Lung (tissue), 12 donors: ENCODE data around the gene SLF2. TPM values are rescaled to one million over a fixed set of nuclear protein-coding genes. Genes with fewer than 3 reads are reported as not detected.

Experiments used
- ATAC-seq: fragments of 200-7000 bp; cut with Tn5 transposase; one replicate; pipeline ENCODE4 v1.9.1; 2020; ENCODE audit warnings: moderate number of reproducible peaks; ENCODE audit not compliant: insufficient read depth, low FRiP score
- DNase-seq, 3 donors: peaks; one replicate each; pipeline ENCODE4 v3.0.0-alpha.2; 2013 to 2017
- H3K27ac ChIP-seq, 2 donors: one replicate each; pipeline ENCODE4 v1.5.1; 2013; ENCODE audit warnings: mild to moderate bottlenecking in 2 of 2, moderate library complexity in 2 of 2, control low read depth in 1 of 2, inconsistent platforms in 1 of 2, low read depth in 1 of 2, low read length in 1 of 2
- H3K27me3 ChIP-seq, 3 donors: one replicate each; pipeline ENCODE4 v1.5.1; 2013; ENCODE audit warnings: low read length in 2 of 3; ENCODE audit not compliant: control insufficient read depth in 3 of 3, insufficient read depth in 3 of 3
- H3K36me3 ChIP-seq, 4 donors: one replicate each; pipeline ENCODE4 v1.5.1; 2013; ENCODE audit warnings: low read length in 4 of 4, mild to moderate bottlenecking in 1 of 4, moderate library complexity in 1 of 4; ENCODE audit not compliant: control insufficient read depth in 4 of 4, insufficient read depth in 4 of 4
- H3K4me1 ChIP-seq, 5 donors: one replicate each; pipeline ENCODE4 v1.5.1; 2013; ENCODE audit warnings: low read length in 5 of 5, mild to moderate bottlenecking in 2 of 5, moderate library complexity in 1 of 5; ENCODE audit not compliant: control insufficient read depth in 5 of 5, insufficient read depth in 5 of 5
- H3K4me3 ChIP-seq: one replicate; pipeline ENCODE4 v1.5.1; 2013; ENCODE audit warnings: mild to moderate bottlenecking, control low read depth, moderate library complexity
- H3K9ac ChIP-seq, 2 donors: one replicate each; pipeline ENCODE4 v1.5.1; 2013; ENCODE audit warnings: low read length in 2 of 2, control low read depth in 1 of 2; ENCODE audit not compliant: insufficient read depth in 1 of 2
- H3K9me3 ChIP-seq, 4 donors: one replicate each; pipeline ENCODE4 v1.5.1; 2013; ENCODE audit warnings: low read length in 3 of 4, mild to moderate bottlenecking in 1 of 4, moderate library complexity in 1 of 4; ENCODE audit not compliant: control insufficient read depth in 4 of 4, insufficient read depth in 3 of 4
- CTCF ChIP-seq: IDR thresholded peaks from 2 replicates; pipeline ENCODE4 v1.5.1; 2012; ENCODE audit warnings: mild to moderate bottlenecking; ENCODE audit errors: control extremely low read depth, extremely low read depth
- WGBS, 2 donors: extraction: QIAGEN DNeasy Blood & Tissue Kit; methylation state at CpG; one replicate each; pipeline ENCODE4 v1.1.7; 2013; 5-methylcytosine and 5-hydroxymethylcytosine counted together
- polyA plus RNA-seq, 2 donors: library from polyadenylated mRNA; stranded (reverse); fragments of 200-250 nt; gene quantifications; one replicate each; pipeline ENCODE4 v1.2.1, GENCODE V29; 2013
- total RNA-seq, 2 donors: library from RNA; depleted of rRNA in 1 of 2; stranded (reverse); fragments of >200 nt in 1 of 2; gene quantifications; one replicate each; pipeline ENCODE4 v1.2.1, GENCODE V29; 2014 to 2021
- donor health status: control.
- donor health status: control.
- donor health status: Bipolar disorder and iron deficiency.
- donor health status: healthy.
- donor health status: DM: yes; HTN: yes; CAD: no.

The SLF2 gene
- total and polyA plus RNA-seq, 4 donors, result 7.1 to 60.0 (median 21.8) TPM

- H3K36me3 ChIP-seq, result peaks cover 23 to 60% (median 31%) of the 10 kb centered on the region in 4 donors
- no peak overlapping the region for H3K4me3 ChIP-seq
- no peaks in the 10 kb centered on the region for H3K9me3 ChIP-seq
- no peak for ATAC-seq
- no peaks in the 10 kb centered on the region for H3K4me1 ChIP-seq
- H3K27ac ChIP-seq, result no peak overlapping the region
- TF ChIP-seq CTCF, result no peak
- no peaks in the 10 kb centered on the region for H3K27me3 ChIP-seq
- DNase-seq, result no peak
- no peak overlapping the region for H3K9ac ChIP-seq
- 94 to 98% methylated on average over 3 of the region's 3 CpGs for WGBS, 2 donors
These were observed 29.5 kb downstream of the SLF2 start for GRCh38 chr10:100942229-100942628.

GRCh38 chr10:100943508-100943907, 30.7 kb downstream of the SLF2 start:
- DNase-seq (no peak), ATAC-seq (no peak)
- Histone ChIP-seq H3K4me3 (no peak overlapping the region), H3K9ac (no peak overlapping the region), H3K4me1 (no peaks in the 10 kb centered on the region), H3K9me3 (no peaks in the 10 kb centered on the region), H3K27ac (no peak overlapping the region), H3K36me3 (peaks cover 19 to 66% (median 34%) of the 10 kb centered on the region in 4 donors), H3K27me3 (no peaks in the 10 kb centered on the region)
- no peak for TF ChIP-seq CTCF

- H3K4me3 ChIP-seq, result no peak overlapping the region
These were observed 33.0 kb downstream of the SLF2 start for GRCh38 chr10:100945754-100946153.

More at GRCh38 chr10:100945754-100946153, 33.0 kb downstream of the SLF2 start:
- Histone ChIP-seq H3K27me3 (no peaks in the 10 kb centered on the region), H3K4me1 (no peaks in the 10 kb centered on the region), H3K36me3 (peaks cover 18 to 61% (median 33%) of the 10 kb centered on the region in 4 donors), H3K9me3 (no peaks in the 10 kb centered on the region), H3K27ac (no peak overlapping the region), H3K9ac (no peak overlapping the region)
- TF ChIP-seq CTCF, result no peak
- DNase-seq, result no peak
- ATAC-seq, result no peak
